ENCODE measurements around the gene CORO2A.
"Not testable (repeated sequence)": the region's sequence is repeated elsewhere in the genome, so short reads cannot be mapped to it uniquely, and the experiment has no call there.

CORO2A gene

GRCh38 chr9:98101416-98101815, 91.0 kb downstream of the CORO2A start:
- DNase-seq: no peak

DNA sequence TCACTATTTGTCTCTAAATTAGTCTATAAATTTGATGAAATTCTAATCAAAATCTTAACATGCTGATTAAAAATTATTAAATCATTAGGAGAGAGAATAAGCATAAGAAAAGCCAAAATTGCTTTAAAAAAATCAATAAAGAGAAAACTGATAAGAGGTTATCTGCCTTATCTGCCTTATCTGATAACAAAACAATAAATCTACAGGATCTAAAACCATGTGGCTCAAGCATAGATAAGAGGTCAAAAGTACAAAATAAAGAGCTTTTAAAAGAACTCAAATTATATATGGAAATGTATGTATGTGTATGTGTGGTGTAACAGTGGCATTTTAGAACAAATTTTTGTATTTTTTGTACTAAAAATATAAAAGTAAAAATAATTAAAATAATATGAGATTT, 92.0 kb downstream of the CORO2A start:
- DNase-seq: no peak

GRCh38 chr9:98099898-98100297, 92.5 kb downstream of the CORO2A start:
- no peak for DNase-seq

GRCh38 chr9:98099346-98099745, 93.1 kb downstream of the CORO2A start:
- DNase-seq: no peak

DNA sequence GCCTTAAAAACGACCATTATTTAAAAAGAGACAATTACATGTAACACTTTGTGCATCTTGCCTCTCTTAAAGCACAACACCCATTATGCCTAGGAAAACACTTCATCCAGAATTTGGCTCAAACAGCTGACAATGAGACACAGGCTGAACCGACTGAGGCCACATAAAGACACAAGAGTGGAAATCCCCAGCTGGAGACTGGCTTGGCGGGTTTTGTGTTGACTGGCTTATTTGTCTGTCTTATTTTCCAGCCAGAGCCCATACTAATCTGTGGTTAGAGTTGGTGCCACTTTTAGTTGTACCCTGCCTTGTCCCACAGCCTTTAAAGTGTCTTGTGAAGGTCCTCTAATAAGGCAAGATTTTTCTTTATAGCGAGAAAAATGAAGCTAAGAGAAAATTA, 94.6 kb downstream of the CORO2A start:
- no peak for DNase-seq

DNA sequence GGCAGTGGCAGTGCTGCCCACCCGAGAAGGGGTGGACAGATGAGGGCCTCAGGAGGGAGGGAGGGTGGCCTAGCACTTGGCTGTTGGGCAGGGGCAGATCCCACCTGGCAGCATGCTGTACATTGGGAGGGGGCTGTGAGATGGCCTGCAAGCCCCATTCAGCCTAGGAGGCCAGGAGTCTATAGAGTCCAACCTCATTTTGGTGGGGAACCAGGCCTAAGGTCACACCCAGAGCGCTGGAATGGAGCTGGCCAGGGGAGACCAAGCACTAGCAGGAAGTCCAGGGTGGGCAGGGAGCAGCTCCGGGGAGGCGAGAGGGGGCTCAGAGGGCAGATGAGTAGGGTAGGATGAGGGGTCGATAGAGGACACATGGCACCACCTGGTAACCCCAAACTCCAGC, 96.3 kb downstream of the CORO2A start:
- no peak for DNase-seq

DNA sequence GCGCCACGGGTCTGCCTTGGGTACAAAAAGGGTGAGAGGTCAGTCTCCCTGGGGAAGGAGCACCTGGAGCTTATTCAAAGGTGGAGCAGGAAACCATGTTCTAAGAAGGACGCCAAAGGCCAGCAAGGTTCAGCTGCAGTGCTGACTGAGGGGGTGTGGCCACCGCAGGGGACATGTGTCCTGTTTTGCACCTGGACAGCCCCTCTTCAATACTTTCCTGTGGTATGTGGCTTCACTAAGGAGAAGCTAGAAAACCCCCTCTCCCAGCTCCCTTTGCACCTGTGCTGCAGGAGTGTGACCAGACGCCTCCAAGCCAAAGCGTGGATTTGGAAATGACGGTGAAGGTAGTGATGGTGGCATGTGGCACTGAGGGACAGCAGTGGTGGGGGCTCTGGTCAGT, 97.0 kb downstream of the CORO2A start:
- DNase-seq: no peak

GRCh38 chr9:98094851-98095250, 97.6 kb downstream of the CORO2A start:
- no peak for DNase-seq

DNA sequence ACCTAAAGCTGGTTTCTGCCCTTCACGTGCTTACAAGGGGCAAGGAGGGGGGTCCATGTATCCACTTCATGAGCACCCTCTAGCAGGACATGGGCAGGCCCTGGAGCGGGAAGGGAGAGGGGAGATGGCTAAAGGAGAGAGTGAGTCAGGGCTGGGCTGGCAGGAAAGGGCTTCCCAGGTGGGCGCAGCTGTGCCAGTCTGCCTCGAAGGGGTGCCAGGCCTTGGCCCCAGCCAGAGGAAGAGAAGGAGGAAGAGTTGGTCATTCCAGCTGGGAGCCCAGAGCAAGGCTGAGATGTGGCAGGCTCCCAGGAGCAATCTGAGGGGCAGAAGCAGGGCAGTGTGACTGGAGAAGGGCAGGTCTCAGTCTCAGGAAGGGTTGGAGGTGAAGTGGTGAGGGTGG, 98.1 kb downstream of the CORO2A start:
- no peak for DNase-seq

DNA sequence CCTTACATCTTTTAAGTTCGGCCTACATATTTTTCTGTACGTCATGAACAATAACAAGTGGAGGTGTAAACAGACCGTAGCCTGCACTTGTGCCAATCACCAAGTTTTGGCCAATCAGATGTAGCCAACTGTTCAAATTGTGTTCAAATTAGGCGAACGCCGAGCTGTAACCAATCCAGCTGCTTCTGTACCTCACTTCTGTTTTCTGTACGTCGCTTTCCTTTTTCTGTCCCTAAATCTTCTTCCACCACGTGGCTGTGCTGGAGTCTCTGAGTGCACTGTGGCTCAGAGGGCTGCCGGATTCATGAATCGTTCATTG, 99.9 kb downstream of the CORO2A start:
- no peak for DNase-seq

- no peak for DNase-seq
Observed at GRCh38 chr9:98091735-98092612, 100.5 kb downstream of the CORO2A start.

DNA sequence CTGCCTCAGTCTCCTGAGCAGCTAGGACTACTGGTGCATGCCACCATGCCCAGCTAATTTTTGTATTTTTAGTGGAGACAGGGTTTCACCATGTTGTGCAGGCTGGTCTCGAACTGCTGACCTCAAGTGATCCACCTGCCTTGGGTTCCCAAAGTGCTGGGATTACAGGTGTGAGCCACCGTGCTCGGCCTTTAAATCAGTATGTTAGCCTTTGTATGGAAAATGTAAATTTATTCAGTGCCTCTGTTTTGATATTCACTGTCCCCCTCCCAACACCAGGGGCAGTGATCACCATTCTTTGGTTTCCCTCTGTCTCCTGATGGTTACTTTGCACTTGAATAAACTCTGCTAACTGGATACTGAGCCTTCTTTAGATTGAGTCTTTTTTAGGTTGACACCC, 101.8 kb downstream of the CORO2A start:
- DNase-seq: not testable (repeated sequence)

DNA sequence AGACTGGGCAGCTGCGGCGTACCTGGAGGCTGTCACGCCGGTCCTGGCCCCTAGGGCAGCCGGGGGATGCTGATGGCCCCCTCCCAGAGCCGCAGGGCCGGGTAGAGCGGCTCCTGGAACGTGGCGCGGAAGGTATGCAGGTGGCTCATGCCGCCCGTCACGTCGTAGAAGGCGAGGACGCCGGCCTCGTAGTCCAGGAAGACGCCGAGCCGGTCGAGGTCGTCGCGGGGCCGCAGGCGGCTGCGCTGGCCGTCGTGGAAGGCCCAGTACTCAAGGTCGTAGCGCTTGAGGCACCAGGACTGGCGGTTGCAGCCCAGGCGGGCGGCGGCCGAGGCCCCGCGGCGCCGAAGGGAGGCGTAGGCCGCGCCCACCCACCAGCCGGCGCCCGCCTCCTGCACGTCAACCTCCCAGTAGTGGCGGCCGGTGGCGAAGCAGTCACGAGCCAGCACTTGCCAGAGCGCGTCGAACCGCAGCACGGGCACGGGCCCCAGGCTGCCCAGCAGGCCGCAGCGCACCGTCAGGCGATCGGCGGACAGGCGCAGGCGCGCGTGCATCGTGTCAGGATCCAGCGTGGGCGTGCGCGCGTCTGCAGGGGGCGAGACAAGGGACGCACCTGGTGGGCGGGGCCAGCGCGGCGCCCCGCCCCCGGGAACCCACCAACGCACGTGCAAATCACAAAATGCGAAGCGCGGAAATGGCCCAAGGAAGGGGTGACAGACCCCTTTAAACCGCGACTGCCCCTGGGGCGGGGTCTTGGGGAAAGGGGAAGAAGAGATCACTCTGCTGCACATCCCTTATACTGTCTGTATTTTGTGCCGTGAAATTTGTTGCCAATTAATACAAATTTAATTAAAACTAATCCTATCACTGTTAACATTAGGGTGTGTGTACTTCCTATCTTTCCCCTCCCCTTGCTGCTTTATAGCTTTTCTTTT, 104.8 kb downstream of the CORO2A start:
- DNase-seq: no peak

- no peak for DNase-seq
Observed at GRCh38 chr9:98086461-98086860, 106.0 kb downstream of the CORO2A start.

GRCh38 chr9:98085944-98086343, 106.5 kb downstream of the CORO2A start:
- DNase-seq: no peak

GRCh38 chr9:98085058-98085457, 107.4 kb downstream of the CORO2A start:
- no peak for DNase-seq

- no peak for DNase-seq
Observed at GRCh38 chr9:98084396-98084795, 108.0 kb downstream of the CORO2A start.

- no peak for DNase-seq
Observed at GRCh38 chr9:98083566-98084183, 108.8 kb downstream of the CORO2A start.

DNA sequence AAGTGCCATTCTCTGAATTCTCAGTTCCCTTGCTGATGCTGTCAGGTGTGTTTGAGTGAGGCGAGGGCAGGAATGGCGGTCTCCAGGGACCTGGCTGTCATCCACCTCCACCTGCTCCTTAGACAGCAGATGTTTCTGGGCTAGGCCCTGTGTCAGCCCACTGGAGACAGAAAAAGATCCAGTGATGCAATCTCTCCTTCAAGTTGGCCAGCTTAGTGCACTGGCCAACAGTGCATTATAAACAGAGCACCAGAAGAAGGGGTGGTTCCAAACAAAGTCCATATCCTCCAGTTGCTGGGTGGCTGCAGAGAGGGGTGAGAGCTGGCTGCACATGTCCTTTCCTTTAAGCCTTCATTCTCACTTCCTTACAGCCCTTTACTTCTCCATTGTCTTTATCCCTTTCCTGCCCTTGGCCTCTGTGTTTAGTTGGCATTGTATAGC, 109.4 kb downstream of the CORO2A start:
- no peak for DNase-seq

DNA sequence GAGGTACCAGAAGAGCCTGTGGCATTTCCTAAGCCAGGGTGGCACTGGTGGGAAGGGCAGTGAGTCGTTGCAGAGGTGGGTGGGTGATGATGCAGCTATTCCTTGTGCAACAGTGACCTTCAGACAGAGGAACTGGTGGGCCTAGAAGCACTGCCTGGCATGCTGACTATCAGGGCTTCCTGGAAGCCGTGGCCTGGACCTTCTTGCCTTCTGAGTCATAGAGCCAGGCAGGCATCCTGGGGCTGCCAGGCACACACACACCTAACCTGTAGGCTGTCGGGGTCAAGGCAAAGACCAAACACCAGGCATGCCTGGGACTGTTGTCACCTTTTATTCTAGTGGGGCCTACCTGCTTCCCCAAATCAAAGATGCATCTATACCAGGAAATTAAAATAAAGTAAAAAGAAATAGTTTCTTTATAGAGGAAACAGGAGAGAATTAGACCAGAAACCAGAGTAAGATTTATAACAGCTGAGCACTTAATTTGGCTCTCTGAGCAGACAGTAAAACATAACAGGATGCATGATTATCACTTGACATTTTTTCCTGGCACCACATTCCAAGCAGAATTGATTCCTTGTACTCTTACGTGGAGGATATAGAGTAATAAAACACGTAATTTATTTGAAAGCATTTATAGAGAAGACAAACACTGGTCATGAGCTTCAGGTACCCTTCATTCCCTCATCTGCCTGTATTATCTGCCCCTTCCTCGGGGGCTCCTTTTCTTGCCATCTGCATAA, 110.8 kb downstream of the CORO2A start:
- DNase-seq: no peak

- DNase-seq: no peak
Observed at GRCh38 chr9:98080780-98081179, 111.7 kb downstream of the CORO2A start.

DNA sequence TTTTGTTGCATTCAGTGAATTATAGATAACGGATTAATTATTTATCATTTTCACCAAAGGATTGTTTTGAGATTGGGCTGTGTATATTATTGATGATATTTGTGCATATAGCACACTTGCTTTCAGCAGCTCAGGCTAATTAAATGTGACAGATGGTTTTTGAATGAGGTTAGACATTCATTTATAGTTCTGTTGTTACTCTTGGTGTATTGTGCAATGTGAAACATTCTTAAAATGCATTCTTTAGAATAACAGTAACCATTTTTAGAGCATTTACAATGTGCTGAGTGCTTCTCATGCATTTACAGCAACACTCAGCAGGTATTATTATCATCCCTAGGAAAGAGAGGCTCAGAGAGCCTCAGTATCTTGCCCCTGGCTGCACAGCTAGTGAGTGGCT, 112.1 kb downstream of the CORO2A start:
- DNase-seq: no peak

- DNase-seq: no peak
Observed at GRCh38 chr9:98078895-98079294, 113.5 kb downstream of the CORO2A start.

Measured in cortex of kidney (tissue), 1 donor.